ENCODE results near the gene HDAC4. TPM values are rescaled to one million over a fixed set of nuclear protein-coding genes. Genes with fewer than 3 reads are reported as not detected.

Gene HDAC4
- total and polyA plus RNA-seq, 2 donors (not counting 1 experiment from before 2014, with no cell fraction given): 13.5 to 46.0 TPM

DNA sequence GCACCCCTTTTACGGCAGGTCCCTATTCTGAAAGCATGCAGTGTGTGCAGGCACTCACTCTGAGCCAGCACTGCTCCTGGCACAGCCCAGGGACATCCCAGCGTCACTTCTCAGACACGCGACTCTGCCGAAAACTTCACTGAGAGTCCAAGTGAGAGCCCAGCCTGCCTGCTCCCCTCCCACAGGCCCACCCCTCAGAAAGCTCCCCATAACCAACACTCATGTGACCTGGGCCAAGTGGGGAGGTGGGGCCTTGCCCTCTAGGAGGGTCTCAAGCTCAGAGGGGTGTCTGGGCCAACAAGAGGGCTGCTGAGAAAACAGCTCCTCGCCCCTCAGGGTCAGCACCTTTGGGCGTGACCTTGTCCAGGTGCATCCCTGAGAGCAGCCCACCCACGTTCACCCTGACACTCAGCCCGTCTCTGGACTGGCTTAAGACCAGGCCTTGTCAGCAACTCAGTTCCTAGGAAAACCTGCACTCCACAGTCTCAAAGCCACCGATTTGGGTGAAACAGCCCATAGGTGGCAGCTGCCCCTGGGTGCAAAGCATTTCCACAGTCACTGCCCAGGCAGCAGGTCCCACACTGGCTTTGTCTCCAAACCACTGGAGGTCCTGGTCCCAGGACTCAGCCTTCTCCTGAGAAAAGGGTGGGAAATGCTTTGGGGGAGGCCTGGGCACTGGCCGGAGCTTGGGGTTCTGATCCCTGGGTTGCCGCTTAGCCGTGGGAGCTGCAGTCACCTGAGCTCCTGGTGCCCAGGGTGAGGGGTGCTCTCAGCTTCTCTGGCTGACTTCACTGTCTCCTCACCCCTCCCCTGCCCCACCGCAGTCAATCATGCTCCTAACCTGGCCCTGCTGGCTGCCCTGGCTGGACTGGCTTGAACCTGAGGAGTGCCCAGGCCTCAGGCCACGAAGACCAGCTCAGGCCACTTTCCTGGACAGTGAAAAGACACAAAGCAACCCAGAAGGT lies 209.6 kb downstream of the HDAC4 start:
- H3K4me1 ChIP-seq (ENCODE audit: control insufficient read depth in 2 of 2, insufficient read depth in 2 of 2, low read length in 2 of 2): no peaks in the 10 kb centered on the region
- no peaks in the 10 kb centered on the region for H3K79me2 ChIP-seq (ENCODE audit: control insufficient read depth, insufficient read depth, low read length)
- Mint-ChIP-seq H3K4me3 (no peak overlapping the region), H3K9me3 (ENCODE audit: insufficient read depth) (no peaks in the 10 kb centered on the region), H3K27me3 (no peaks in the 10 kb centered on the region), H3K27ac (no peak overlapping the region), H3K4me1 (peaks cover 5% of the 10 kb centered on the region)
- H3K9ac ChIP-seq (ENCODE audit: low read length): no peak overlapping the region
- H3K27ac ChIP-seq (ENCODE audit: low read length in 2 of 2): no peak overlapping the region
- 98% methylated on average over 10 of the region's 15 CpGs for WGBS (ENCODE audit: insufficient coverage)
- H2AFZ ChIP-seq (ENCODE audit: insufficient read depth, low read depth, low read length, poor library complexity, severe bottlenecking): no peak overlapping the region
- peaks cover 0 to 22% (median 2%) of the 10 kb centered on the region in 3 donors for H3K9me3 ChIP-seq (ENCODE audit: control extremely low read depth in 1 of 3, control insufficient read depth in 2 of 3, insufficient read depth in 1 of 3, low read length in 2 of 3)
- H3K27me3 ChIP-seq (replicated peaks in 1 of 4; ENCODE audit: control extremely low read depth in 1 of 4, control insufficient read depth in 3 of 4, insufficient read depth in 4 of 4, low read length in 3 of 4): no peaks in the 10 kb centered on the region
- ChIA-PET POLR2A (no interaction called here), CTCF (no interaction called here)
- no peak overlapping the region for H3K4me3 ChIP-seq (ENCODE audit: control extremely low read depth in 1 of 5, extremely low read depth in 1 of 5, insufficient read depth in 1 of 5, low read depth in 2 of 5, low read length in 4 of 5)
- ATAC-seq (ENCODE audit: low read depth) (no peak), DNase-seq (no peak)
- TF ChIP-seq CTCF (IDR thresholded peaks at IDR 0.05) (no peak), EZH2 (IDR thresholded peaks at IDR 0.05; ENCODE audit: borderline replicate concordance, insufficient read depth, low read depth, low read length, poor library complexity, severe bottlenecking) (no peak)
- H3K4me2 ChIP-seq (replicated peaks; ENCODE audit: low read depth, low read length, poor library complexity, severe bottlenecking): no peak overlapping the region
- H4K20me1 ChIP-seq (ENCODE audit: control insufficient read depth, insufficient read depth, low read length, poor library complexity, severe bottlenecking): no peaks in the 10 kb centered on the region
- intact Hi-C loops (cut with micrococcal nuclease): no loop called here
- peaks cover 0 to 14% of the 10 kb centered on the region in 2 experiments for H3K36me3 ChIP-seq (replicated peaks in 1 of 2; ENCODE audit: control extremely low read depth in 1 of 2, control insufficient read depth in 1 of 2, extremely low read depth in 1 of 2, insufficient read depth in 2 of 2, low read length in 1 of 2)

- Mint-ChIP-seq H3K4me1 (peaks cover 5% of the 10 kb centered on the region), H3K9me3 (ENCODE audit: insufficient read depth) (no peaks in the 10 kb centered on the region), H3K27me3 (no peaks in the 10 kb centered on the region), H3K27ac (no peak overlapping the region), H3K4me3 (no peak overlapping the region)
- ATAC-seq (ENCODE audit: low read depth) (no peak), DNase-seq (no peak)
- H3K4me1 ChIP-seq (ENCODE audit: control insufficient read depth in 2 of 2, insufficient read depth in 2 of 2, low read length in 2 of 2): no peaks in the 10 kb centered on the region
- CTCF ChIA-PET: no interaction called here
- no peaks in the 10 kb centered on the region for H4K20me1 ChIP-seq (ENCODE audit: control insufficient read depth, insufficient read depth, low read length, poor library complexity, severe bottlenecking)
- H3K27ac ChIP-seq (ENCODE audit: low read length in 2 of 2): no peak overlapping the region
- no peaks in the 10 kb centered on the region for H3K27me3 ChIP-seq (replicated peaks in 1 of 4; ENCODE audit: control extremely low read depth in 1 of 4, control insufficient read depth in 3 of 4, insufficient read depth in 4 of 4, low read length in 3 of 4)
- H3K79me2 ChIP-seq (ENCODE audit: control insufficient read depth, insufficient read depth, low read length): no peaks in the 10 kb centered on the region
- POLR2A ChIA-PET: no interaction called here
- H2AFZ ChIP-seq (ENCODE audit: insufficient read depth, low read depth, low read length, poor library complexity, severe bottlenecking): no peak overlapping the region
- no peak overlapping the region for H3K4me2 ChIP-seq (replicated peaks; ENCODE audit: low read depth, low read length, poor library complexity, severe bottlenecking)
- intact Hi-C loops (cut with micrococcal nuclease): no loop called here
- no peak overlapping the region for H3K4me3 ChIP-seq (ENCODE audit: control extremely low read depth in 1 of 5, extremely low read depth in 1 of 5, insufficient read depth in 1 of 5, low read depth in 2 of 5, low read length in 4 of 5)
- 98% methylated on average over 14 of the region's 22 CpGs for WGBS (ENCODE audit: insufficient coverage)
- no peak overlapping the region for H3K9ac ChIP-seq (ENCODE audit: low read length)
- H3K36me3 ChIP-seq (replicated peaks in 1 of 2; ENCODE audit: control extremely low read depth in 1 of 2, control insufficient read depth in 1 of 2, extremely low read depth in 1 of 2, insufficient read depth in 2 of 2, low read length in 1 of 2): peaks cover 0 to 14% of the 10 kb centered on the region in 2 experiments
- no peak for TF ChIP-seq EZH2 (IDR thresholded peaks at IDR 0.05; ENCODE audit: borderline replicate concordance, insufficient read depth, low read depth, low read length, poor library complexity, severe bottlenecking)
- no peak for TF ChIP-seq CTCF (IDR thresholded peaks at IDR 0.05)
- peaks cover 0 to 22% (median 2%) of the 10 kb centered on the region in 3 donors for H3K9me3 ChIP-seq (ENCODE audit: control extremely low read depth in 1 of 3, control insufficient read depth in 2 of 3, insufficient read depth in 1 of 3, low read length in 2 of 3)
Measured at GRCh38 chr2:239190361-239190760, 210.5 kb downstream of the HDAC4 start.
